Daoy (cell line): ENCODE measurements around the gene ZNF679. TPM values are rescaled to one million over a fixed set of nuclear protein-coding genes. Genes with fewer than 3 reads are reported as not detected.
"Not testable (repeated sequence)": the region's sequence is repeated elsewhere in the genome, so short reads cannot be mapped to it uniquely, and the experiment has no call there.

Experiments used
- DNase-seq: peaks from one replicate; pipeline ENCODE4 v3.0.0-alpha.2; 2015; ENCODE audit warnings: low read depth
- total RNA-seq: library from RNA; depleted of rRNA; stranded (reverse); fragments of >200 nt; shearing (Covaris generic); gene quantifications from 2 replicates; pipeline ENCODE4 v1.2.3, GENCODE V29; 2014; rRNA removed

The ZNF679 gene
- total RNA-seq, 1 experiment from 2014 or later = not detected

- no peak for DNase-seq
Observed at GRCh38 chr7:64310426-64310825, 82.2 kb downstream of the ZNF679 start.

GRCh38 chr7:64312826-64313225 is 84.6 kb downstream of the ZNF679 start:
- no peak for DNase-seq

GRCh38 chr7:64313740-64314491 is 85.6 kb downstream of the ZNF679 start, which contains the start of gene ZNF736:
ZNF736 (plus strand) TSS chr7:64313961; CDS start chr7:64314151, 190 bp downstream.
- DNase-seq = peak; percentile 98

GRCh38 chr7:64314566-64314965 is 86.3 kb downstream of the ZNF679 start:
- no peak for DNase-seq

- DNase-seq = not testable (repeated sequence)
Observed at GRCh38 chr7:64316031-64316742, 87.9 kb downstream of the ZNF679 start.

Other genes starting within 250 kb of the ZNF679 start
- not detected in 2 replicates for gene ZNF722, start 229.6 kb upstream of the ZNF679 start, total RNA-seq
- not detected in 2 replicates for gene ZNF727, start 183.0 kb upstream of the ZNF679 start, total RNA-seq
- not detected in 2 replicates for gene ZNF735, start 21.3 kb upstream of the ZNF679 start, total RNA-seq
- gene ZNF736, start 85.5 kb downstream of the ZNF679 start, total RNA-seq = 8.1 and 8.9 TPM in 2 replicates